ENCODE data around the gene NDUFS1. TPM values are rescaled to one million over a fixed set of nuclear protein-coding genes. Genes with fewer than 3 reads are reported as not detected.

NDUFS1 gene
- total RNA-seq, 1 donor from 2014 or later, result 82.7 TPM

DNA sequence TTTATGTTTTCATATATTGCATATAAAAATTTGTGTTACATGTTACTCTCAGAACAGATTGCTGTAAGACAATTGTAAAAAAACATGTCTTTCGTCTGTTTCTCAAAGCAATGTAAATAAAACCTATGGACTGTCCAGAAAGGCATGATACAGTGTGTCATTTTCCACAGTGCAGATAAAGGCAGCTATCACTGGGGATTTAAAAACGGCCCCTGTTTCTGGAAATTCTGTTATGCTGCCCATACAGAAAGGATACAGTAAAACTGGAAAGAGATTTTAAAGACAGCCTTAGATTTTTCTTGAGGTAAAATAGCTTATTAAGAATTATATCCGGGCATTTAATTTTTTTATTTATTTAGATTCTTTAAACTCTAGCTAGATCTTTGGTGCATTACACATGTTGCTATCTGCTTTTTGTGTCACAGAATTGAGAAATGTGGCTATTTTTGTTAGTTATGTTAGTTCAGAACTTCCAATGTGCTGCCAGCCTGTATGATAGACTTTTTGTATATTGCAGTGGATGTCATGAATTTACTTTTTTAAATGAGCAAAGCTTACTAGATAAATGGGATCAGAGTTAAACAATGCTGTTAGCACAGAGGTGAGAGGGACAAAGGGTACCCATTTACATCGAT is 72.4 kb downstream of the NDUFS1 start:
- peak overlapping the region; percentile 98 for H3K4me3 Mint-ChIP-seq (ENCODE audit: unreplicated experiment)
- H3K27me3 Mint-ChIP-seq (ENCODE audit: low read depth), result no peaks in the 10 kb centered on the region
- TF ChIP-seq, protein P1, sequence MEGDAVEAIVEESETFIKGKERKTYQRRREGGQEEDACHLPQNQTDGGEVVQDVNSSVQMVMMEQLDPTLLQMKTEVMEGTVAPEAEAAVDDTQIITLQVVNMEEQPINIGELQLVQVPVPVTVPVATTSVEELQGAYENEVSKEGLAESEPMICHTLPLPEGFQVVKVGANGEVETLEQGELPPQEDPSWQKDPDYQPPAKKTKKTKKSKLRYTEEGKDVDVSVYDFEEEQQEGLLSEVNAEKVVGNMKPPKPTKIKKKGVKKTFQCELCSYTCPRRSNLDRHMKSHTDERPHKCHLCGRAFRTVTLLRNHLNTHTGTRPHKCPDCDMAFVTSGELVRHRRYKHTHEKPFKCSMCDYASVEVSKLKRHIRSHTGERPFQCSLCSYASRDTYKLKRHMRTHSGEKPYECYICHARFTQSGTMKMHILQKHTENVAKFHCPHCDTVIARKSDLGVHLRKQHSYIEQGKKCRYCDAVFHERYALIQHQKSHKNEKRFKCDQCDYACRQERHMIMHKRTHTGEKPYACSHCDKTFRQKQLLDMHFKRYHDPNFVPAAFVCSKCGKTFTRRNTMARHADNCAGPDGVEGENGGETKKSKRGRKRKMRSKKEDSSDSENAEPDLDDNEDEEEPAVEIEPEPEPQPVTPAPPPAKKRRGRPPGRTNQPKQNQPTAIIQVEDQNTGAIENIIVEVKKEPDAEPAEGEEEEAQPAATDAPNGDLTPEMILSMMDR (IDR thresholded peaks at IDR 0.05), result no peak
- no peaks in the 10 kb centered on the region for H3K9me3 Mint-ChIP-seq (ENCODE audit: low read depth)
- H3K4me1 Mint-ChIP-seq (ENCODE audit: low read depth), result peaks cover 25% of the 10 kb centered on the region
- peak overlapping the region; percentile 75 for H3K27ac Mint-ChIP-seq (ENCODE audit: unreplicated experiment)
- DNase-seq (ENCODE audit: low spot score), result no peak
- H3K36me3 Mint-ChIP-seq (ENCODE audit: low read depth), result no peaks in the 10 kb centered on the region

GRCh38 chr2:206085742-206086445 is 73.3 kb downstream of the NDUFS1 start, which contains the start of gene INO80D:
TSS of gene INO80D (minus strand) at chr2:206086174. CDS start at chr2:206063016, 23,158 bp downstream.
- H3K4me3 Mint-ChIP-seq (ENCODE audit: unreplicated experiment), result peak within 1 kb of the TSS; percentile 98
- peaks cover 24% of the 10 kb centered on the region for H3K4me1 Mint-ChIP-seq (ENCODE audit: low read depth)
- H3K36me3 Mint-ChIP-seq (ENCODE audit: low read depth), result no peaks in the 10 kb centered on the region
- TF ChIP-seq, protein P1 (IDR thresholded peaks at IDR 0.05), result peak; percentile 74
- DNase-seq (ENCODE audit: low spot score), result no peak
- H3K27ac Mint-ChIP-seq (ENCODE audit: unreplicated experiment), result peak within 1 kb of the TSS; percentile 99
- no peaks in the 10 kb centered on the region for H3K27me3 Mint-ChIP-seq (ENCODE audit: low read depth)
- no peaks in the 10 kb centered on the region for H3K9me3 Mint-ChIP-seq (ENCODE audit: low read depth)

GRCh38 chr2:206084870-206085741 is 74.1 kb downstream of the NDUFS1 start:
- Mint-ChIP-seq H3K36me3 (ENCODE audit: low read depth) (no peaks in the 10 kb centered on the region), H3K27ac (ENCODE audit: unreplicated experiment) (peak overlapping the region; percentile 99), H3K9me3 (ENCODE audit: low read depth) (no peaks in the 10 kb centered on the region), H3K27me3 (ENCODE audit: low read depth) (no peaks in the 10 kb centered on the region), H3K4me1 (ENCODE audit: low read depth) (peaks cover 24% of the 10 kb centered on the region), H3K4me3 (ENCODE audit: unreplicated experiment) (peak overlapping the region; percentile 98)
- TF ChIP-seq, protein P1 (IDR thresholded peaks at IDR 0.05), result no peak
- no peak for DNase-seq (ENCODE audit: low spot score)

DNA sequence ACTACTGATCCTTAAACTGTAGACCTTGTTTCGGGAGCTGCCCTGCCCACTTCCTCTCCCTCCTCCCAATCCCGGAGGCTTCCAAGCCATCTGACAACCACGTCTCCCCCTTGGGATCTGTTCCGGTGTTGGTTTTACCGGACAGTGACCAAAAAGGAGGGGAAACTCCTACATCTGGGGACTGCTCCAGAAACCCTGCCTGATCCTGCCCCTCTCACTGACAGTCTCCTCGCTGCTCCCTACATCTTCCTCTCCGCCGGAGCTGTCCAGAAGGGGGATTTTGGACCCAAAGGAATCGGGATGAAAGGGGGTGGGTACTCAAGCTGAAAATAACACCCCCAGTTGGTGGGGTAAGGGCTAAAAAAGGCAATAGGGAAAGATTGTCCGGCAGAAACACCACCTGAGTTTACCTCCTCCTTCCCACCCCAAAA is 74.8 kb downstream of the NDUFS1 start:
- Mint-ChIP-seq H3K36me3 (ENCODE audit: low read depth) (no peaks in the 10 kb centered on the region), H3K27me3 (ENCODE audit: low read depth) (no peaks in the 10 kb centered on the region), H3K27ac (ENCODE audit: unreplicated experiment) (peak overlapping the region; percentile 99), H3K4me3 (ENCODE audit: unreplicated experiment) (peak overlapping the region; percentile 98), H3K9me3 (ENCODE audit: low read depth) (no peaks in the 10 kb centered on the region), H3K4me1 (ENCODE audit: low read depth) (peaks cover 27% of the 10 kb centered on the region)
- TF ChIP-seq, protein P1 (IDR thresholded peaks at IDR 0.05), result peak; percentile 37
- no peak for DNase-seq (ENCODE audit: low spot score)

All from chondrocyte (in vitro differentiated cells).